ENCODE results near the gene BSX. TPM values are rescaled to one million over a fixed set of nuclear protein-coding genes. Genes with fewer than 3 reads are reported as not detected.

Gene BSX
- not detected for total RNA-seq
- long read RNA-seq, result 0 reads

- H3K36me3 ChIP-seq, result no peaks in the 10 kb centered on the region
- H3K27ac ChIP-seq, result no peak within 1 kb of the TSS
- H3K27me3 ChIP-seq (ENCODE audit: low read depth), result peaks cover 99% of the 10 kb centered on the region
- intact Hi-C loops (cut with DNase I), result no loop called here
- H3K4me1 ChIP-seq, result peaks cover 29% of the 10 kb centered on the region
- peak; percentile 64 for DNase-seq
- no peak for TF ChIP-seq CTCF (IDR thresholded peaks at IDR 0.05)
- peak; percentile 79 to 81 for ATAC-seq
- H3K9me3 ChIP-seq, result no peaks in the 10 kb centered on the region
- no peak within 1 kb of the TSS for H3K4me3 ChIP-seq
These were observed at the start of gene BSX for GRCh38 chr11:122981388-122982264. TSS of gene BSX (minus strand) at chr11:122981834. CDS start at chr11:122981671, 163 bp downstream.

- Histone ChIP-seq H3K4me1 (no peaks in the 10 kb centered on the region), H3K36me3 (no peaks in the 10 kb centered on the region), H3K4me3 (no peak overlapping the region), H3K27me3 (ENCODE audit: low read depth) (no peaks in the 10 kb centered on the region), H3K27ac (no peak overlapping the region), H3K9me3 (no peaks in the 10 kb centered on the region)
- no peak for DNase-seq
- TF ChIP-seq CTCF (IDR thresholded peaks at IDR 0.05), result no peak
- no peak for ATAC-seq
- intact Hi-C loops (cut with DNase I), result no loop called here
These were observed 48.9 kb upstream of the BSX start for GRCh38 chr11:123030517-123030916.

GRCh38 chr11:123020968-123021367, 39.3 kb upstream of the BSX start:
- ATAC-seq, result peak; percentile 83 to 84
- DNase-seq, result peak; percentile 55
- Histone ChIP-seq H3K9me3 (no peaks in the 10 kb centered on the region), H3K27ac (no peak overlapping the region), H3K4me1 (peaks cover 6% of the 10 kb centered on the region), H3K4me3 (no peak overlapping the region), H3K27me3 (ENCODE audit: low read depth) (peaks cover 13% of the 10 kb centered on the region), H3K36me3 (no peaks in the 10 kb centered on the region)
- intact Hi-C loops (cut with DNase I), result loop anchor here (5.0 kb wide), 1 partner anchor 159 kb away; no protein-coding TSS in a partner anchor
- peak; percentile 56 for TF ChIP-seq CTCF (IDR thresholded peaks at IDR 0.05)

- DNase-seq, result no peak
- Histone ChIP-seq H3K27me3 (ENCODE audit: low read depth) (peaks cover 3% of the 10 kb centered on the region), H3K9me3 (no peaks in the 10 kb centered on the region), H3K27ac (no peak overlapping the region), H3K36me3 (no peaks in the 10 kb centered on the region), H3K4me3 (no peak overlapping the region), H3K4me1 (peaks cover 6% of the 10 kb centered on the region)
- no peak for TF ChIP-seq CTCF (IDR thresholded peaks at IDR 0.05)
- no peak for ATAC-seq
- intact Hi-C loops (cut with DNase I), result no loop called here
These were observed 37.1 kb upstream of the BSX start for GRCh38 chr11:123018702-123019101.

GRCh38 chr11:123011510-123011909, 29.9 kb upstream of the BSX start:
- intact Hi-C loops (cut with DNase I), result no loop called here
- ATAC-seq, result no peak
- H3K27ac ChIP-seq, result no peak overlapping the region

More at GRCh38 chr11:123011510-123011909, 29.9 kb upstream of the BSX start:
- TF ChIP-seq CTCF (IDR thresholded peaks at IDR 0.05), result no peak
- H3K36me3 ChIP-seq, result no peaks in the 10 kb centered on the region
- no peaks in the 10 kb centered on the region for H3K4me1 ChIP-seq
- H3K27me3 ChIP-seq (ENCODE audit: low read depth), result no peaks in the 10 kb centered on the region
- H3K9me3 ChIP-seq, result no peaks in the 10 kb centered on the region
- H3K4me3 ChIP-seq, result no peak overlapping the region
- no peak for DNase-seq
